HG03460 (cell line): Measurements from ENCODE around the gene COL4A1.

Experiments used
- ATAC-seq: cut with Tn5 transposase; IDR thresholded peaks from one replicate; pipeline ENCODE4 v1.9.1; 2021; ENCODE audit not compliant: unreplicated experiment

Gene COL4A1

DNA sequence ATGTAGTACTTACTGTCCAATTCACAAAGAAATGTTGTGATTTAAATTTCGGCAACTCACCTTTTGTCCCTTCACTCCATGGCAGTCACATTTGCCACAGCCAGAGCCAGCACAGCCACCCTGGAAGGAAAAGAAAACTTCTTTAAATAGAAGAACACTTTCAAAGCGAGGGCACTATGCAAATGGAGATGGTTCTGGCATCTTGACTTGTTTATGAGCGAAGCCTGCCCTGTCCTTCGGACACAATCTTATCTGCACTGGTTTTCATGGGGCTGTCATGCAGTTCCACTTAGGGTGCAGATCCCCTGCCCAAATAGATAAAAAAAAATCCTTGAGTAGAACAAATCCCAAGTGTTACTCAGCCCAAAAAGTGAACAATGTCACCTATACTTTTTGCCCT, 64.3 kb downstream of the COL4A1 start:
- ATAC-seq = no peak

DNA sequence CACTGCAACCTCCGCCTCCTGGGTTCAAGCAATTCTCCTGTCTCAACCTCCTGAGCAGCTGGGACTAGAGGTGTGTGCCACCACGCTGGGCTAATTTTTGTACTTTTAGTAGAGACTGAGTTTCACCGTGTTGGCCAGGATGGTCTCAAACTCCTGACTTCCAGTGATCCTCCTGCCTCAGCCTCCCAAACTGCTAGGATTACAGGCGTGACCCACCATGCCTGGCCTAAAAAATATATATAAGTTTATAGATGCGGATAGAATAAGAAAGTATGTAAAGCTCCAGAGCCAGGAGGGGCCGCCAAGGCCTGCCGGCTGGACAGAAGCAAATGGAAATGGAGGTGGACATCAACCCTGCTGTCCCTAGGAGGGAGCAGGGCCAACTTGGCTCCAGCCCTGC, 66.0 kb downstream of the COL4A1 start:
- ATAC-seq = no peak

DNA sequence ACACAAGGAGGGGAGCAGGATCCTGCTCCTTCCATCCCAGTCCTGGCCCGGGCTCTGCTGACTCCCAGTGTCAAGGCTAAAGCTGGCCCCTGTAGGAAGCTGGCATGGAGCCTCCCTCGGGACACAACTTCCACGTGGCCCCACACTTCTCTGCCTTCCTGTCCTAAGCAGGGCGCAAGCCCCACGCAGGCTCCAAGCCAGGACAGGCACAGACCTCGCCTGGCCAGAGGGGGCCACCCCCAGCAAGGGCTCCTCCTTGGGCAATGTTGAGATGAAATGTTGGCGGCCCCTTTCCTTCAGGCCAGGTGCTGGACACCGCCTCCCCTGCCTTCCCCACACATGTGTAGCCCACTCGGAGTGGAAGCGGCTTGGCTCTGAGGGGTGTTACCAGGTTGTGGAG, 66.6 kb downstream of the COL4A1 start:
- no peak for ATAC-seq

DNA sequence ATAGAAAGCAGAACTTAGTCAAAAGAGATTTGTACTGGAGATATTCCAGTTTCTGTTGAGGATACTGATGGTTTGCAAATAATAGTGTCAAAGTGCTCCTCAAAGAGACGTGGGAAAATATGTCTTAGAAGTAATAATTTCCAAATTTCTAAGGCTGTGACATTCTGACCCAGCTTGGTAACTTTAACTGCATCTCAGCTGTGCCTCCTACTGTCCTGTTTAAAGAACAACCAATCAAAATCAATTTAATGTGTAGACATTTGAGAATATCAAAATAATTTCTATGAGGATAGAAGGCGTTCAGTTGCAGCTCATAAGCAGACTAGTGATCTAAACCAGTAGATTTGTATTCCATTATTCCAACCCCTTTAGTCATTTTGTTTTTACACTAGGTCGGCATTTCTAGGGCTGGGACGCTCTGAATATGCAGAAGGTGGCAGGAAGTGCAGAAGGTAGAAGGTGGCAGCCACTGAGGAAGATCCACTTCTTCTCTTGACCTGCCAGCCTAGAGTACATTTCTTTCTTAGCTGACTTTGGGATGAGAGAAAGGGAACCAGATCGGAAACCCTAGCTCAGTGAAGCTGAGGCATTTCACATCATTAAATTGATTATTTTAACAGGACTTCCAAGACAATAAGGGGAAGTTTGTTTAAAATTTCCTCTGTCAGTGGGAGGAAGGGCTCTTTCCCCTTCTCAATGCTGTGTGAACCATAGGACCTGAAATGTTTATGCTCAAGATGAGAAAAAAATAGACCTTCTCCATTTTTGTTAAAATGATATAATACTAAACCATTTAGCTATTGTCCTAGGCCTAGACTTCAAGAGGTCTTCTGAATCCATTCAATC, 67.5 kb downstream of the COL4A1 start:
- no peak for ATAC-seq

DNA sequence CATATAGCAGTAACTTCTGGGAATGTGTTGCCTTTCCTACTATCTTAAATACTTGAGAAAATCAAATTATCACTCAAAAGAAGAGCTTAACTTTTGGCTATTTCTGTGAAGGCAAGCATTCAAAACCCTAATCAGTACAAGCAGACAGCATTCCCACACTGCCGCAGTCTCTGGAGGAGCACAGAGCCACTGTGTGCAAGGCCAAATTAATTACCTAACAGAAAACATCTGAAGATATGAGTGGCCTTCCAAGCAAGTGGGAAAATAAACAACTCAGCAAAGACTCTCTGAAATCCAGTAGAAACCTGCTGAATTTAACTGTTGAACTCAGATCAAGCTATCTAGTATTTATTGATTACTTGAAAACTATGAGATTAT, 68.2 kb downstream of the COL4A1 start:
- ATAC-seq = no peak

DNA sequence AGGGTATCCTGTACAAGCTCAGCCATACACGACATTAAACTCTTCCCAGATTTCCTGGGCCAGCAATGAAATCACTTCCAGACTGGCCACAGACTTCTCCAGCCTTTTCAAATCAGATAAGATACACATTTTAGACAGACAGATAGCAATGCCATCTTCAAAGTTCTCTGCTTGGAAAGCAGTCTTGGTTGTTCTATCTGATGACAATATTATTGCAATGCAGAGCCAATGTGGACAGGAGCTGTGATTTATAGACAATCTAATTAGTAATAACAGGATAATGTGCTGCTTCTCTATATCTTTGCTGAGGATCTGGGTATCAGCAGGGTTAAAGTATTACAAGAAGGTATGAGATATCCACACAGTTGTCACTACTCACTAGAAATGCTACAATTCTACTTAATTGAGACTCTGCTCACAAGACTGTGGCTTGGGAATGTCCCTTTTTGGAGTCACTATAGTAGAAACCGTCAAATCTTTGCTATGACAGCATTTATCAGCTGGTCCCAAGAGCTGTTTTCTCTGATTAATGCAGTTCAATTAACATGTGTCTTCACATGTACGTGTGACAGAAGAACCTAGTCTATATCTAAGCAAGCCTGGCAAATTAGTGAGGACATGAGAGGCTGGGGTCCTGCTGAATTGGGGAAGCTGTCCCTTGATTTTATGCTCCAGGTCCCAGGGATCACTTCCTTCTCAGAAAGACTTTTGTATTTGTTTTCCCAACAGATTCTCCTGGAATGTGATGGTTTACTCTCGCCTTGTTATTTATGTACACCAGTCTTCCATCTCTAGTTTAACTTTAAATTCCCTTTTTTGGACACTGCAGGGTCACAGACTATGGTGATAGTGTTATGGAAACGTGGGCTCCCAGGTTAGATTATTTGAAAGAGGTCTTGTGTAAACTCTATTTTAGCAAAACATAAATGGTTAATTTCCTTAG, 68.8 kb downstream of the COL4A1 start:
- ATAC-seq = no peak

DNA sequence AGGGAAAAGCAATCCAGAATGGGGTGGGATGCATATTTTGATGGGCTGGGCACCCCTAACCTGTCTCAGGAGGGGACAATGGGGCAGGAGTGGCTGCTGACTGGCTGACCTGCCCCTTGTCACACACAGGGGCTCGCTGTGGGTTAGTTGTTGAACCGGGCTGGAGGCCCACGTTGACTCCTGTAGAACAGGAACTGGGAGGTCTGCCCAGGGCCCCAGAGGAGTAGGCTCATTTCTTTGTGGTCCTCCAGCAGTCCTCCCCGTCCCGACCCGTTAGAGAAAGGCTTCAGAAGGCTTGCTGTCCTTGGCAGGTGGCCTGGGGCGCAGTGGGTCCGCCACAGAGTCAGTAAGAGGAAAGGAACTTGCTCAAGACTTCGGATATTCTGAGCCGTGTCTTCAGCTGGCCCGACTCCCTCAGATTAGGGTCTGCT, 70.1 kb downstream of the COL4A1 start:
- ATAC-seq = no peak

DNA sequence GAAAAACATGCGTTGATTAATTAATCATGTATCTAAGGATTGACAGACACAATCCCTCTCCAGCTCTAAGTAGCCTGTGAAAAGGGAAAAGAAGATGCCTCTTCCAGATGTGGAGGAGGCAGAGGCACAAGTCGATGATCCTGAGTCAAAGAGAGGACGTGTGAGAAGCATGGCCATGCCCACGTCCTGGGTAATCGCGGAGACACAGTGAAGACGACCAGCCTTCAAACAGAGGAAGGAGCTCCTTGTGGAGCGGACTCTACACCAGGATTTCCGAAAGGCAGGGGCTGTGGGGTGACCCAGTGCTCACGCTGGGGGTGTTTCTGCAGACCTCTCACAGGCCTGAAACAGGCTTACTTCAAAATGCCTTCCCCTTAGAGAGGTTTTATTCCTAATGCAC, 70.5 kb downstream of the COL4A1 start:
- no peak for ATAC-seq

DNA sequence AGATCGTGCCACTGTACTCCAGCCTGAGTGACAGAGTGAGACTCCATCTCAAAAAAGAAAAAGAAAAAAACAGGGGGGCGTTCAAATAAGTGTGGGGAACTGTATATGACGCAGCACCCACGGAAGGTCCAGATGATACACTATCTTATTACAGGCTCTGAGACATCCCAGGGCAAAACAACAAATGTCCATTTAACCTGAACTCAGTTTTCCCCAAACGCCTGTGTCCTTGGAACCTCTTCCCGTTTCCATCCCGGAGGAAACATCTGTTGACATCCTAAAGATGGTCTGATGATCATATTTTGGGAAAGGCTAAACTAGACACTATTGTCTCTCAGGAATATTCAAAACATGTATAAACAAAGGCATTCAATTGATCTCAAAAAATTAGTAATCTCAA, 72.4 kb downstream of the COL4A1 start:
- ATAC-seq = no peak

DNA sequence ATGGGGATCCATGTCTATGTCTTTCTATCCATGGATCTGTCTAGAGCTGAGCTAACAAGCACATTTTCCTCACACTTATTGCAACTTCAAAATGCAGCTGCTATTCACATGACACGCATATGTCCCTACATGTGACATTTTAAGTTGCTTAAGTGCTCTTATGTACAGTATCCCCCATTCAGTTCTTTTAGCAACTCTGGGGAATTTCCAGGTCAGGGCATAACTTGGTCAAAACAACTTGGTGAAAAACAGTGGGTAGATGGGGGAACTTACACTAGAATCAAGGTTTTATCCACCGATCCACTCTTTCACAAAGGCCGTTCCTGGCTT, 73.0 kb downstream of the COL4A1 start:
- ATAC-seq = no peak

DNA sequence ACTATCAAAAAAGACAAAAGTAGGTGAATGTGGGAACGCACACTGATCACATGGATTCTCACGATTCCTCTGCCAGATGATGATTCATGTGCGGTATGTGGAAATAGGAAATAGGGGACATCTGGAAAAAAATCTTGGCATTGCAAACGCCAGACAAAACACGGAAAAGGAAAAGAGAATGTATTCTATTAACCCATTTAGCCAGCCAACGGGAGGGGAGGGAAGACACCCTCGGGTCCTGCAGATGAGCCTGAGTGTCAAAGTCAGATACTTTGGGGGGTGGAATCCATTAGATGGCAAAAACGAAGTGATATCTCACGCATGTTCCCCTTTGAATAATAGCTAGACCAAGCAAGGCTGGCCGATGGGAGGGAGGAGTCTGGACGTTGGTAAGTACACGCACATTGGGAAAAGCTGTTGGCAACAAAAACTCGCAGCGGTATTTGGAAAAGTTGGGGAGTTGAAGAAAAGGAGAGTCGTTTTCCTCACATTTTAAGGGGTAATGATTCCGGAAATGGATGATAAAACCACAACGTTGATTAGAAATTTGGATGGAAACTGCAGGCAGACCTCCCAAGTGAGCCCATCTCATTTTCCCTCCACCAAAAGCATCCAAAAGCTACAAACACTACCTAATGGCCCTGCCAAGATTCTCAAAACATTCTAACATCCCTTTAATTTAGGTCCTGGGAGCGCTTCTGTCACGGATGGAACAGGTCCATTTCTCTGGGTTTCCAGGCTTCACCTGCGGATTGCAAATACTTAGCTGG, 73.6 kb downstream of the COL4A1 start:
- no peak for ATAC-seq

DNA sequence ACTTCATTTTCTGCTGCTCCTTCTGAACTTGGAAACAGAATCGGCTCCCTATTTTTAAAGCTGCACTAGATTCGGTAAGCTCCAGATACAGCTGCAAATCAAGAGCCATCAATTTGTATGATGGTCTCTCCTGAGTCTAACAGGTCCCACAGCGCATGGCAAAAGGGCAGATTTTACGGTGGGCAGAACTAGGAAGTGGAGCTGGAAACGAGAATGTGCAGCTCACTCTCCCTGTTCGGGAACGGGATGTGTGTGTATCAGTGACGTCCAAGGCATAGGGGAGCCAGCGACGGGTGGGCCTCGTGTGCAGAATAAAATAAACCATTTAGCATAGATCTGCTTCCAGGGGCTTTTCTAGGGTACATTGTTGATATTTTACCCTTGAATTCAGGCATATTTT, 74.2 kb downstream of the COL4A1 start:
- ATAC-seq = no peak

DNA sequence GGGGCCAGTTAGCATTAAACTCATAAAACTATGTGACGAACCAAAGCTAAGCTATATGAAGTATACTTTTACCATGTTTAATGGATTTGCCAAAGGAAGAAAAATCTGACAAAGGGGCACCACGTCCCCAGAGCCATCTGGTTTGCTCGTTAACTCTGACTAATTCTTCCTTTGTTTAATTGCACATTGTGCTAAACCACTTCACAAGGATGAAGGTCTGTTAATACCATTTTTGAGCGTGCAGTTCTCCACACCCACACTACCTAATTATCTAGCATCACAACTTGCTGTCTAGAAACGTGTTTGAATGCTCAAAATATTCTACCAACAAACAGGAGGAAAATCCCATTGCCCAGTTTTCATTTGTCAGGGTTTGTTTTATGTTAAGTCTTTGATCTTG, 74.8 kb downstream of the COL4A1 start:
- ATAC-seq = no peak

DNA sequence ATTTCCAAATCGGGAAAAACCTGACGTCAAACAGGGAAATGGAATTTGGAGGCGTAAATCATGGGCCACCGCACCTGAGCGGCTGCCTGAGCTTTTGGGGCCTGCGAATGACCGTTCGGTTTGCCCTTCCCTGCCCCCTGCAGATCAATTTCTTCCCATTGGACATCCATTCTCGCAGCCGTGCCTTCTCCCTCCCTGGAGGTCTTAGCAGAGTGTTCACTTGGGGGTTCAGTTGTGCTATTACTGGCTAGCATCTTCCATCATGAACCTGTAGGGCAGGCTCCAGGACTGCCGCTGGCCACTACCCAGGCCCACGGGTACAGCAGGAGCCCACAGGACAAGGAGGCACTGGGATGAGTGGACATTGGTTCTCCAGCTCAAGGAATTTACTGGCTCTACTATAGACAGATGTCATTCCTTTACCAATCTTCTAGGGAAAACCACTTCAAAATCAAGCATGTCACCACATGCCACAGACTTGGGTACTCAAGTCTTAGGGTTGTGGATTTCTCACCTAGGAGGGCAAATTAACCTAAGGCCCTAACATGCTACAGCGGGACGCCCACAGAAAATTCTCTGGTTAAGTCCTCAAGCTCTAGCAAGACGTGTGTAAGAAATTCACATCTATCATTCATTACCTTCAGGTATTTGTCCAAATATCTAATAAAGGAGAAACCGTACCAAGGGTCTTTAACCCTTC, 75.5 kb downstream of the COL4A1 start:
- ATAC-seq = no peak

DNA sequence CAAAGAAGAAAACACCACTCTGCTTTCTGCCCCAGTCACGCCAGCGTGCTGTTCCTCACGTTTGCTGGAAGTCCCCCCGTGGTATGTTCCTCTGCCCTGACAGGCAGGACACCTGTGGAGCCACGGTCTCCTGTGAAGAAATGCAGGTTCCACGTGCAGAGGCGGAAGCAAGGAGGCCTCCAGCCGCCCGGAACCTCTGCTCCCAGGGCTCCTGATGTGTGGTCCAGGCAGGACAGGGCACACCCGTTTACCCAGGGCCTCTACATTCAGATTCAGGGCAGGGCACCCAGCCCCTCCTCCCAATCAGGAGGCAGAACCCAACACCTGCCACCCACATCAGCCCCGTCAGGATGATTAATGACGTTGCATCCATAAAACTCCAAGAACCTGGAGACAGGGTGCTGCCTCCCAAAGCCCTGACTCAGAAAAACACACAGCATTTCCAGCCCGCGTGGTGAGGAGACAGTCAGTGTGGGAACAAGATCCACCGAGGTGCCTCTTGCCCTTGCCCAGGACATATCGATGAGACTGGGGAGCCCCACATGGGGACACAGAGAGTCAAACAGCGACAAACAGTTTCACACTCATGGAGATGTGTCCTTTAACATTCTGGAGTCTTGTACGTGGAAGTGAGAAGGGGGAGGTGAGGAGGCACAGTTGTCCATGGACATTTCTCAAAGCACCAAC, 76.2 kb downstream of the COL4A1 start:
- no peak for ATAC-seq

DNA sequence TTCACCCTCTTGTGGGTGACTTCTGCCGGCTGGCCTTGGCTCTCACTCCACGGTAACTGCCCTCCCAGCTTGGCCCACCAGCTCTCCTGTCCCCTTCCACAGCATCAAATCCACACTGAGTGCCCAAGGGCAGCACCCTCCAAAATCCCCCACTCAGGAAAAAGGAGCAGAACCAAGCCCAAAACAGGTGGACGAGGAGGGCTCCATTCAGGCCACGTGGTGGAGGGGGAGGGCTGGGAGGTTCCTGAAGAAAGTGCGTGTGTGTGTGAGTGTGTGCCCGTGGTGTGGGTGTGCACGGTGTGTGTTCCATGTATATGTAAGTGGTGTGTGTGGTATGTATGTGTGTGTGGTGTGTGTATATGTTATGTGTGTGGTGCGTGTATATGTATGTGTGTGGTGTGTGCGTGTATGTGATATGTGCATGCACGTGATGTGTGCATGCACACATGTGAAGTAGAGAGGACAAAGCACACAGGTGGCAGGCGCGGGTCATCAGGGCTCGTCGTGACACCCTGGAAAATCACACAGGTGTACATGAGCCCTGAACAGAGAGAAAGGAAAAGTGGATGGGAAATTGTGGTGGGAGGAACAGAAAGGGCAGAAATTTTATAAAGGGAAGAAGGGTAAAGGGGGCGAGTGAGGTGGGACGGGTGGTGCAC, 76.9 kb downstream of the COL4A1 start:
- no peak for ATAC-seq

DNA sequence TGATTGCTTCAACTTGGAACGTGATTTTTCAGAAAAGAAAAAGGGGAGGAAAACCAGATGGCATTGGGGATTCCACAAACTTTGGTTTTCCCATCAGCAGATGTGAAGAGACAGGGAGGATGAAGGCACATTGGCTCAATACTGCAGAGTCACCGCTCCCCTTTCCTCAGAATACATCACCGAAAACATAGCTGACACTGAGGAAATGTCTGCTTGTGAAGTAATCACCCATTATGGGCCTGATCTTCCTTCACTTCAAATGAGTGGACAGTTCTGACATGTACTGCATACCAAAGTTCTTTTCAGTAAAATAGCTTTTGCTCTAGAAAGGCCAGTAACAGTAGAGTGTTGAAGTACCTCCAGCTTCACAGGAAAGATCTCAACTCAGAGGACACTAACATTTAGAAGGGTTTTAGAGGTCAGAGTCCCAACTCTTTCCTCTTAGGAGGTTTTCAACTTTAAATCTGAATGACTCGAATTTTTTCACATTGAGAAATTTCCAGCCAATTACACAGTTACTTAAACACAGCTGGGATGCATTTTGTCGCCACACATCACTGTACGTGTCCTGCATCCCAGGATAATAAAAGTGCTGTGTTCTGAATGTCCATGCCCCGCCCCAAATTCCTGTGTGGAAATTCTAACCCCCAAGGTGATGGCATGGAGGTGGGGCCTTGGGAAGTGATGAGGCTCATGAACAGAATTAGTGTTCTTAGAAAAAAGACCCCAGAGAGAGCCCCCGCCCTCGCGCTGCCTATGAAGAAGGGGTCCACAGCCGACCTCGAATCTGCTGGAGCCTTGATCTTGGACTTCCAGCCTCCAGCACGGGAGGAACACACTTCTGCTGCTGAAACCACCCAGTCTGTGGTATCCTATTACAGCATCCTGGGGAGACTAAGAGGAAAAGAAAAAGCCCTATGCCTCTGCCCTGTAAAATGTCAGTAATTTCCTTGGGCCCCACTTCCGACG, 77.7 kb downstream of the COL4A1 start:
- no peak for ATAC-seq

DNA sequence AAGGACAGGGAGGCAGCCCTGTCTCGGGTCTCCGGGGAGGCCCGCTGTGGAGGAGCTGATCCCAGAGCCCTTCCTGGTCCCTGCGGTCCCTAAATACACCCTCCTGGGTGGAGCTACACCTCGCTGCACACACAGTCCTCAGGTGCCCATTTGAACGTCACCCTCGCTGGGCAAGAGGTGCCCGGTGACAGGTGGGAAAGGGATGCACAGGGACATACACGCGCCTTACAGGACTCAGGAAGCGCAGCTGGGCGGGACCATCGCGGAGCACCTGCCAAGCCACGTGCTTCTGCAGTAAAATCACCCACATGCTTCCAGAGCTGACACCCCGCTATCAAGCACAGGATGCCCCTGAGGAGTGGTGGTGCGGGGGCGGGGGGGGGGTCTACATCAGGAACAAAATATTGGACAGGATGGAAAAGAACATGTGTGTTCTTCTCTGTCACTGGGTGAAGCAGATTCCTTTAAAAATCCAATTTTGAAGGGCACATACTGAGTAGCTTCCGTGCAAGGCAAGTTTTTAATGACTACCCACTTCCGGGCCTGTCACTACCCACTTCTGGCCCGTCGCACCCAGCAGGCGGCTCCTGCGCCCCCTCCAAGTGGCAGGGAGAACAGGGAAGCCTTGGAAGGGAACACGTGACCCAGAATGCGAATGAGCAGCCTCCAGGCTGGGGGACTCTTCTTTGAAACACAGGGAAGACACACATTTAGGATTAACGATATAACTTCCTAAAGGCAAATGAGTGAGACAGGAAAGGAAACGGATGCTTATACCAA, 78.9 kb downstream of the COL4A1 start:
- ATAC-seq = no peak
